COLO829 (cell line): ENCODE results near the gene CROCC2.

ENCODE experiments used
- DNase-seq: peaks from one replicate; pipeline ENCODE4 v3.0.0; 2012; ENCODE audit warnings: low spot score

The CROCC2 gene

GRCh38 chr2:240956935-240957655, 51.0 kb downstream of the CROCC2 start:
- DNase-seq = no peak

GRCh38 chr2:240957656-240958365, 51.7 kb downstream of the CROCC2 start:
- no peak for DNase-seq

GRCh38 chr2:240958366-240959213, 52.5 kb downstream of the CROCC2 start:
- DNase-seq = no peak

- DNase-seq = no peak
These were observed 53.2 kb downstream of the CROCC2 start for GRCh38 chr2:240959214-240959940.

- DNase-seq = no peak
These were observed 53.8 kb downstream of the CROCC2 start for GRCh38 chr2:240959941-240960308.

GRCh38 chr2:240960309-240960970, 54.3 kb downstream of the CROCC2 start:
- DNase-seq = no peak

- no peak for DNase-seq
These were observed 55.1 kb downstream of the CROCC2 start for GRCh38 chr2:240960971-240961876.

GRCh38 chr2:240961910-240962299, 55.8 kb downstream of the CROCC2 start:
- no peak for DNase-seq

- no peak for DNase-seq
These were observed 56.3 kb downstream of the CROCC2 start for GRCh38 chr2:240962300-240963064.

- no peak for DNase-seq
These were observed 57.1 kb downstream of the CROCC2 start for GRCh38 chr2:240963065-240963867.

GRCh38 chr2:240963868-240964703, 58.0 kb downstream of the CROCC2 start:
- DNase-seq = no peak

GRCh38 chr2:240964704-240965295, 58.7 kb downstream of the CROCC2 start:
- DNase-seq = no peak

GRCh38 chr2:240965296-240965904, 59.3 kb downstream of the CROCC2 start:
- no peak for DNase-seq

GRCh38 chr2:240965905-240966456, 59.8 kb downstream of the CROCC2 start:
- no peak for DNase-seq

- DNase-seq = no peak
These were observed 60.3 kb downstream of the CROCC2 start for GRCh38 chr2:240966457-240966905.

- DNase-seq = no peak
These were observed 61.0 kb downstream of the CROCC2 start for GRCh38 chr2:240966906-240967680.
